Mononuclear cell (primary cell): Measurements from ENCODE around the gene ABHD11. TPM values are rescaled to one million over a fixed set of nuclear protein-coding genes. Genes with fewer than 3 reads are reported as not detected.
"Not testable (repeated sequence)": the region's sequence is repeated elsewhere in the genome, so short reads cannot be mapped to it uniquely, and the experiment has no call there.

ENCODE experiments used
- H3K27me3 ChIP-seq: 2 replicates; pipeline ENCODE4 v1.6.0; 2011; ENCODE audit warnings: low read length, control low read depth; ENCODE audit not compliant: insufficient read depth
- H3K4me1 ChIP-seq: 2 replicates; pipeline ENCODE4 v1.5.1; 2011; ENCODE audit warnings: mild to moderate bottlenecking, low read length, control low read depth; ENCODE audit not compliant: insufficient read depth
- H3K4me3 ChIP-seq: 2 replicates; pipeline ENCODE4 v1.5.1; 2011; ENCODE audit warnings: mild to moderate bottlenecking, low read length, moderate library complexity
- H3K9me3 ChIP-seq: 2 replicates; pipeline ENCODE4 v1.5.1; 2011; ENCODE audit warnings: low read depth, mild to moderate bottlenecking, control low read depth, low read length
- total RNA-seq: library from RNA; depleted of rRNA; stranded (reverse); fragments of >200 nt; gene quantifications from one replicate; pipeline ENCODE4 v1.2.3, GENCODE V29; 2012

ABHD11 gene
- 5.6 TPM for total RNA-seq

GRCh38 chr7:73738612-73739386 lies at the start of gene ABHD11:
Gene ABHD11, minus strand, starts transcription at chr7:73738802. Its CDS starts 32 bp downstream, at chr7:73738770.
- Histone ChIP-seq H3K27me3 (no peaks in the 10 kb centered on the region), H3K9me3 (no peaks in the 10 kb centered on the region), H3K4me1 (peaks cover 21% of the 10 kb centered on the region), H3K4me3 (peak within 1 kb of the TSS; percentile 72)

- H3K4me1 ChIP-seq, H3K4me3 ChIP-seq, H3K27me3 ChIP-seq, H3K9me3 ChIP-seq: not testable (repeated sequence)
Measured at GRCh38 chr7:73787786-73788048, 49.1 kb upstream of the ABHD11 start.

GRCh38 chr7:73786588-73786987 lies 48.0 kb upstream of the ABHD11 start:
- Histone ChIP-seq H3K9me3 (no peaks in the 10 kb centered on the region), H3K27me3 (no peaks in the 10 kb centered on the region), H3K4me3 (no peak overlapping the region), H3K4me1 (no peaks in the 10 kb centered on the region)

GRCh38 chr7:73779517-73779916 lies 40.9 kb upstream of the ABHD11 start:
- H3K27me3 ChIP-seq = no peaks in the 10 kb centered on the region
- no peaks in the 10 kb centered on the region for H3K4me1 ChIP-seq
- no peak overlapping the region for H3K4me3 ChIP-seq
- H3K9me3 ChIP-seq = no peaks in the 10 kb centered on the region

- Histone ChIP-seq H3K27me3 (no peaks in the 10 kb centered on the region), H3K9me3 (no peaks in the 10 kb centered on the region), H3K4me3 (no peak overlapping the region), H3K4me1 (no peaks in the 10 kb centered on the region)
Measured at GRCh38 chr7:73778801-73779389, 40.3 kb upstream of the ABHD11 start.

- no peak overlapping the region for H3K4me3 ChIP-seq
- no peaks in the 10 kb centered on the region for H3K4me1 ChIP-seq
- peaks cover 16% of the 10 kb centered on the region for H3K27me3 ChIP-seq
- H3K9me3 ChIP-seq = no peaks in the 10 kb centered on the region
Measured at GRCh38 chr7:73774923-73775322, 36.3 kb upstream of the ABHD11 start.

GRCh38 chr7:73773700-73774517 lies 35.3 kb upstream of the ABHD11 start:
- H3K9me3 ChIP-seq = no peaks in the 10 kb centered on the region
- H3K4me3 ChIP-seq = no peak overlapping the region
- no peaks in the 10 kb centered on the region for H3K4me1 ChIP-seq
- peaks cover 21% of the 10 kb centered on the region for H3K27me3 ChIP-seq

GRCh38 chr7:73770860-73771670 lies 32.5 kb upstream of the ABHD11 start:
- no peaks in the 10 kb centered on the region for H3K4me1 ChIP-seq
- no peak overlapping the region for H3K4me3 ChIP-seq
- H3K27me3 ChIP-seq = peaks cover 31% of the 10 kb centered on the region
- H3K9me3 ChIP-seq = no peaks in the 10 kb centered on the region

GRCh38 chr7:73770002-73770859 lies 31.6 kb upstream of the ABHD11 start, which contains the start of gene CLDN3:
Gene CLDN3, minus strand, starts transcription at chr7:73770270. Its CDS starts 221 bp downstream, at chr7:73770049.
- H3K27me3 ChIP-seq = peaks cover 31% of the 10 kb centered on the region
- H3K9me3 ChIP-seq = no peaks in the 10 kb centered on the region
- H3K4me3 ChIP-seq = no peak within 1 kb of the TSS
- H3K4me1 ChIP-seq = no peaks in the 10 kb centered on the region

- no peaks in the 10 kb centered on the region for H3K9me3 ChIP-seq
- no peaks in the 10 kb centered on the region for H3K4me1 ChIP-seq
- H3K27me3 ChIP-seq = peaks cover 31% of the 10 kb centered on the region
- no peak overlapping the region for H3K4me3 ChIP-seq
Measured at GRCh38 chr7:73769481-73770001, 30.9 kb upstream of the ABHD11 start.

- peaks cover 31% of the 10 kb centered on the region for H3K27me3 ChIP-seq
- no peak overlapping the region for H3K4me3 ChIP-seq
- H3K4me1 ChIP-seq = no peaks in the 10 kb centered on the region
- H3K9me3 ChIP-seq = no peaks in the 10 kb centered on the region
Measured at GRCh38 chr7:73768641-73769480, 30.3 kb upstream of the ABHD11 start.

- Histone ChIP-seq H3K27me3 (peaks cover 31% of the 10 kb centered on the region), H3K4me1 (no peaks in the 10 kb centered on the region), H3K9me3 (no peaks in the 10 kb centered on the region), H3K4me3 (no peak overlapping the region)
Measured at GRCh38 chr7:73766556-73767229, 28.1 kb upstream of the ABHD11 start.

- Histone ChIP-seq H3K27me3 (peaks cover under 1% of the 10 kb centered on the region), H3K4me1 (no peaks in the 10 kb centered on the region), H3K9me3 (no peaks in the 10 kb centered on the region), H3K4me3 (no peak overlapping the region)
Measured at GRCh38 chr7:73762659-73762999, 24.0 kb upstream of the ABHD11 start.
